ENCODE data around the gene CEACAM19. TPM values are rescaled to one million over a fixed set of nuclear protein-coding genes. Genes with fewer than 3 reads are reported as not detected.

The CEACAM19 gene

GRCh38 chr19:44731081-44731480 is 59.8 kb downstream of the CEACAM19 start:
- H3K9ac ChIP-seq (ENCODE audit: low read depth, low read length) = no peak overlapping the region
- H3K4me3 ChIP-seq (ENCODE audit: low read length) = no peak overlapping the region
- no peaks in the 10 kb centered on the region for H3K36me3 ChIP-seq (ENCODE audit: insufficient read depth, low read length)
- no peaks in the 10 kb centered on the region for H3K4me1 ChIP-seq (ENCODE audit: control insufficient read depth, insufficient read depth, low read length)
- H3K4me2 ChIP-seq (ENCODE audit: low read length) = no peak overlapping the region
- H3K9me3 ChIP-seq (replicated peaks; ENCODE audit: low read length) = no peaks in the 10 kb centered on the region
- H3K27me3 ChIP-seq (ENCODE audit: control insufficient read depth, insufficient read depth, low read length) = no peaks in the 10 kb centered on the region

DNA sequence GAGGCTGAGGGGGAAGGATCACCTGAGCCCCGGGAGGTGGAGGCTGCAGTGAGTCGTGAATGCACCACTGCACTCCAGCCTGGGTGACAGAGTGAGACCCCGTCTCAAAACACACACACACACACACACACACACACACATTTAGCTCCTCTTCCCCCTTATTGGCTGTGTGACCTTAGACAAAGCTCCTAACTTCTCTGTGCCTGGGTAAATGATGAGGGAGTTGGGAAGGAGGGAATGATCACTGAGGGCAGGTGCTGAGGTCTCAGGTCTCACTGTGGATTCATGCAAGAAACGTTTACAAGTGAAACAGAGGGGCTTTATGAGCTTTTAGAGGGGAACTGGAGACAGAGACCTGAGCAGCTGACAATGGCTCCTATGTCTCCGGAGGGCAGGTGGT is 60.3 kb downstream of the CEACAM19 start:
- Histone ChIP-seq H3K36me3 (ENCODE audit: insufficient read depth, low read length) (no peaks in the 10 kb centered on the region), H3K4me2 (ENCODE audit: low read length) (no peak overlapping the region), H3K9me3 (replicated peaks; ENCODE audit: low read length) (no peaks in the 10 kb centered on the region), H3K4me3 (ENCODE audit: low read length) (no peak overlapping the region), H3K4me1 (ENCODE audit: control insufficient read depth, insufficient read depth, low read length) (peaks cover 1% of the 10 kb centered on the region), H3K9ac (ENCODE audit: low read depth, low read length) (no peak overlapping the region), H3K27me3 (ENCODE audit: control insufficient read depth, insufficient read depth, low read length) (no peaks in the 10 kb centered on the region)

DNA sequence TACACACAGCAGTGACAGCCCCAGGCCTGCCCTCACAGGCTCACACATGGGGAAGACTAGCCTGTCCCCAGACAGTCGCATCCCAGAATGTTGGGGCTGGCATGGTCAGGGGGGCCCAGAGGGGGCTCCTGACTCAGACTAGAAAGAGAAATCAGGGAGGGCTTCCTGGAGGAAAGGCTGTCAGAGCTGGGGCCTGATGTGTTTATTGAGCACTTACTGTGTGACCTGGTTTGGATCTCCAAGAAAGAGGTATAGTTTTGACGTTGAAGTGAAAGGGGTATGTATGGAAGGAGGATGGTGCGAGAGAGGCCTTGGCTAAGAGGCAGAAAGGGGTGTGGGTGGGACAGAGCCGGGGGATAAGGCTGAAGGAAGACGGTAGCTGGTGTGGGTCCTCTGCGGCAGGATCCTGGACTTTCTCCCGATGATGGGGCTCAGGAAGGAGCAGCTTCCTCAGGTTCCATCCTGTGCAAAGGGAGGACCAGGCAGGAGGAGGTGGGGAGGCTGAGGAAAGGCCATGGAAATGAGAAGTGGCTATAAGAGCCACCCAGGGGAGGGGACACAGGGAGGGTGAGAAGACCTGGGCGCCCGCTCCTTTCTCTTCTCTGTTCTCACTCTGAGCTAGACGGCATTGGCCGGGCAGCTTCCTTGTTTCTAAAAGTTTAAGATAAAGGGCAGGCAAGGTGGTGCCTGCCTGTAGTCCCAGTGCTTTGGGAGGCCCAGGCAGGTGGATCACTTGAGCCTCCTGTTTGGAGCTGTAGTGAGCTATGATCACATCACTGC is 61.1 kb downstream of the CEACAM19 start:
- Histone ChIP-seq H3K4me3 (ENCODE audit: low read length) (no peak overlapping the region), H3K36me3 (ENCODE audit: insufficient read depth, low read length) (no peaks in the 10 kb centered on the region), H3K4me2 (ENCODE audit: low read length) (no peak overlapping the region), H3K4me1 (ENCODE audit: control insufficient read depth, insufficient read depth, low read length) (peaks cover 9% of the 10 kb centered on the region), H3K9me3 (replicated peaks; ENCODE audit: low read length) (no peaks in the 10 kb centered on the region), H3K27me3 (ENCODE audit: control insufficient read depth, insufficient read depth, low read length) (no peaks in the 10 kb centered on the region), H3K9ac (ENCODE audit: low read depth, low read length) (no peak overlapping the region)

Small RNA genes lying within 50 kb of the gene (small RNA-seq; reads per million reads assigned to genes)
- not detected for gene RF00285

Data from skeletal muscle satellite cell (primary cell).